GM21529 (cell line): ENCODE measurements around the gene CARMIL1.
"Not testable (repeated sequence)": the region's sequence is repeated elsewhere in the genome, so short reads cannot be mapped to it uniquely, and the experiment has no call there.

Experiments
- ATAC-seq: cut with Tn5 transposase; IDR thresholded peaks from one replicate; pipeline ENCODE4 v1.9.1; 2021; ENCODE audit not compliant: unreplicated experiment

Gene CARMIL1

GRCh38 chr6:25277386-25277785, 1.8 kb upstream of the CARMIL1 start:
- ATAC-seq, result no peak

- no peak for ATAC-seq
These were observed 1.3 kb upstream of the CARMIL1 start for GRCh38 chr6:25277857-25278256.

- peak; percentile 15 for ATAC-seq
These were observed 787 bp upstream of the CARMIL1 start for GRCh38 chr6:25278261-25278913.

GRCh38 chr6:25279748-25280343, 672 bp downstream of the CARMIL1 start:
- ATAC-seq, result no peak

- ATAC-seq, result no peak
These were observed 1.3 kb downstream of the CARMIL1 start for GRCh38 chr6:25280344-25281074.

GRCh38 chr6:25286891-25287290, 7.7 kb downstream of the CARMIL1 start:
- no peak for ATAC-seq

GRCh38 chr6:25287941-25288340, 8.8 kb downstream of the CARMIL1 start:
- ATAC-seq, result no peak

GRCh38 chr6:25288518-25288917, 9.3 kb downstream of the CARMIL1 start:
- ATAC-seq, result no peak

GRCh38 chr6:25290306-25291060, 11.3 kb downstream of the CARMIL1 start:
- no peak for ATAC-seq

GRCh38 chr6:25292384-25292783, 13.2 kb downstream of the CARMIL1 start:
- ATAC-seq, result no peak

- ATAC-seq, result no peak
These were observed 16.5 kb downstream of the CARMIL1 start for GRCh38 chr6:25295651-25296050.

- ATAC-seq, result no peak
These were observed 17.2 kb downstream of the CARMIL1 start for GRCh38 chr6:25296217-25296905.

- no peak for ATAC-seq
These were observed 17.9 kb downstream of the CARMIL1 start for GRCh38 chr6:25297039-25297441.

- no peak for ATAC-seq
These were observed 18.8 kb downstream of the CARMIL1 start for GRCh38 chr6:25297823-25298522.

- ATAC-seq, result not testable (repeated sequence)
These were observed 19.3 kb downstream of the CARMIL1 start for GRCh38 chr6:25298523-25298865.

GRCh38 chr6:25301362-25301761, 22.2 kb downstream of the CARMIL1 start:
- ATAC-seq, result no peak

- no peak for ATAC-seq
These were observed 23.0 kb downstream of the CARMIL1 start for GRCh38 chr6:25302151-25302550.

- no peak for ATAC-seq
These were observed 23.5 kb downstream of the CARMIL1 start for GRCh38 chr6:25302677-25303128.

- no peak for ATAC-seq
These were observed 24.1 kb downstream of the CARMIL1 start for GRCh38 chr6:25303254-25303653.

- ATAC-seq, result no peak
These were observed 27.2 kb downstream of the CARMIL1 start for GRCh38 chr6:25306379-25306778.
